GM19372 (cell line): ENCODE data around the gene ABI3BP.

Experiments
- ATAC-seq: cut with Tn5 transposase; IDR thresholded peaks from one replicate; pipeline ENCODE4 v1.9.1; 2021; ENCODE audit warnings: mild to moderate bottlenecking, low read depth, moderate library complexity; ENCODE audit not compliant: unreplicated experiment

Gene ABI3BP

DNA sequence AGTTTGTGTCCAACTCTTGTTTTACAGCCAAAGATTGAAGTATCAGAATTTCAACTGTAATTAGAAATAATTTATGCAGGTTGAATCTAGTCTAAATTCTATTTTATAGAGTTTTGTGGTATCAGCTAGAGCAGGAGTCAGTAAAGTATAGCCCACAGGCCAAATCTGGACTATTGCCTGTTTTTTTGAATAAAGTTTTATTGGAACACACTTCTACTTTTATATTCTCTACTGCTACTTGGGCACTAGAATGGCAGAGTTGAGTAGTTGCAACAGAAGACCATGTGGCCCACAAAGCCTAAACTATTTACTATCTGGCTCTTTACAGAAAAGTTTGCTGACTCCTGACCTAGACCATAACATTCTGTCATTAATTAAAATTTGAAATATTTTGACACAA is 247.6 kb downstream of the ABI3BP start:
- no peak for ATAC-seq

DNA sequence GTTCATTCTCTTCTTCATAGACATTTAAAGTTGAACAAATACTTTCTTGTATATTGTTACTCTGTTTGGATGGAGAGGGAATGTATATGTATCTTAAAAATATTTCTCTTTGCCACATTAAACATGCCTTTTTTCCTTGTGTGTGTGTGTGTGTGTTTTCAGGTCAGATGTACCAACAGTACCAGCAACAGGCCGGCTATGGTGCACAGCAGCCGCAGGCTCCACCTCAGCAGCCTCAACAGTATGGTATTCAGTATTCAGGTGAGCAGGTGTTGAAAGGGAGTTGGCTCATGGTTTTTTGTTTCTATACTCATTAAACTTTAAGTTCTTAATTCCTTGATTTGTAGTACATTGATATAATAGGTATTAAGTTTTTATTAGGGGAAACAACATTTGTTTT is 248.6 kb downstream of the ABI3BP start:
- ATAC-seq, result no peak

DNA sequence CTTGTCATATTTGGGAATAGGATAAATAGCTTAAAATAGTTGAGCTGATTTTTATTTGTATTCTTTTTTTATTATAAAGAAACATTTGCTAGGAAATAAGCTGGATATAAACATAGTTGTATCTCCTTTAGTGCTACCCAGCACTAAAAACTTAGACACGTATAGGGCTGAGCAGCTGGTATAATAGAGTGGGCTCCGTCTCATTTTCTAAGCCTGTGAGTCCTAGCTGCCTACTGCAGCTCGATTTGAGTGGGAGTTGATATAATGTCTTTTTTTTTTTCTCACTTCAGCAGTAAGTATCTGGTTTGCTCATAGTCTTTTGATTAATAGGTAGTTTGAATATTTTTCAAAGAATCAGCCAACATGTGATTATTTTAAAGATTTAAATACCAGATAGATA is 249.7 kb downstream of the ABI3BP start:
- no peak for ATAC-seq

DNA sequence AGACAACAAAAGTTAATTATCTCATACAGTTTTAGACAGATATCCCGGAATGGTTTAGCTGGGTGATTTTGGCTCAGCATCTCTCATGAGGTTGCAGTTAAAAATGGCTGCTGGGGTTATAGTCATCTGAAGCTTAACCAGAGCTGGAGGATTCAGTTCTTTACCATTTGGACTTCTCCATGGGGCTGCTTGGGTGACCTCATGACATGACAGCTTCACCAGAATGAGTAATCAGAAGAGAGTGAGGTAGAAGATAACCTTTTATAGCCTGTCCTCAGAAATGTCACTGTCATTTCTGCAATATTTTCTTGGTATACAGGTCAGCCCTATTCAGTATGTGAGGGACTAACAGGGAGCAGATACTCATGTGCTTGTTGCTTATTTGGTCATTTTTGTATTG is 253.0 kb downstream of the ABI3BP start:
- ATAC-seq, result no peak

GRCh38 chr3:100737334-100737733 is 255.9 kb downstream of the ABI3BP start:
- no peak for ATAC-seq

DNA sequence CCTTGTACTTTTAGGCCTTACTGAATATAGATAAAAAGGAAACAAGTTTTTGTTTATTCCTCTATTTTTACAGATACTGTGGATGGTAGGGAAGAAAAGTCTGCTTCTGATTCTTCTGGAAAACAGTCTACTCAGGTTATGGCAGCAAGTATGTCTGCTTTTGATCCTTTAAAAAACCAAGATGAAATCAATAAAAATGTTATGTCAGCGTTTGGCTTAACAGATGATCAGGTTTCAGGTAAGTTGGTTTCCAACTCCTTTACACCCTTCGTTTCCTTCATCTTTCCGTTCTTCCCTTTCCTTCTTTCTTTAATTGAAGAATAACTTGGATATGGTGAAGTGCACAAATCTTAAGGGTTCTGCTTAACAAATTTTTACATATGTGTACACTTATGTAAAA is 260.8 kb downstream of the ABI3BP start:
- ATAC-seq, result no peak

GRCh38 chr3:100730524-100730923 is 262.7 kb downstream of the ABI3BP start:
- ATAC-seq, result no peak

DNA sequence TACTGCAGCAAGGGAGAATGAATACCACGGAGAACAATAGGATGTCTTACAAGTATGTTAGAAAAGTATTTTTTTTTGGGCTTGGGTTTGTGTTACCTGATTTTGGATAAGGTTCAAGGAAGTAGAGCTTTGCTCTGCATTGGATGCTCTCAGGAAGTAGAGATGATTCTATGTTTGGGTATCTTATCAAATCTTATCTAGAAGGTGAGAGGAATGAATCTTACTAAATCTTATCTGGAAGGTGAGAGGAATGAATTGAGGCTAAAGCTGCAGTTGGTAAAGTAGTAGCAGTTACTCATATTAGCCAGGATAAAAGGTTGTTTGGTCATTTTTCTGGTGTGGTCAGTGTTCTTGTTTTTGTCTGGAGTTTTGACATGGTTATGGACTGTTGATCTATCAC is 266.5 kb downstream of the ABI3BP start:
- ATAC-seq, result no peak

- ATAC-seq, result no peak
Measured at GRCh38 chr3:100725935-100726513, 267.2 kb downstream of the ABI3BP start.

- ATAC-seq, result no peak
Measured at GRCh38 chr3:100720426-100720825, 272.8 kb downstream of the ABI3BP start.

GRCh38 chr3:100719136-100719535 is 274.1 kb downstream of the ABI3BP start:
- ATAC-seq, result no peak

GRCh38 chr3:100717637-100718487 is 275.4 kb downstream of the ABI3BP start:
- no peak for ATAC-seq

GRCh38 chr3:100717063-100717462 is 276.2 kb downstream of the ABI3BP start:
- no peak for ATAC-seq

- ATAC-seq, result no peak
Measured at GRCh38 chr3:100715176-100715575, 278.0 kb downstream of the ABI3BP start.

- ATAC-seq, result peak; percentile 24
Measured at GRCh38 chr3:100710261-100710968, 282.8 kb downstream of the ABI3BP start.

DNA sequence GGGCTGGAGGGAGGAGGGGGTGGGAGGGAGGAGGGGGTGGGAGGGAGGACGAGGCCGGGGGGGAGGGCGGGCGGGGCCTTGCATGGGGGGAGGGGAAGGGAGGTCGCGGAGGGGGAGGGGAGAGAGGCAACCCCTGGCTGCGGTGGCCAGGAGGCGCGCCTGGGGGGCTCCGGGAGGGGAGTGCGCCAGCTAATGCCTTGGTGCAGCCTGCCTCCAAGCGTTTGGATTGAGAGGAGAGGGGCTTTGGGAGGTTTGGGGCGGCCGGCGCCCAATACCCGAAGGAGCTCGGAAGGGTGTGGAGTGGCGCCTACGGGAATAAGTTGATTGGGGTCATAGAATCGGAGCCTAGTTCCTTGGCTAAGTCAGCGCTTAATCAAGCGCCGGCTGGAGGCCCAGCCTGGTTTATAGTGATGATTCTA is 283.4 kb downstream of the ABI3BP start:
- no peak for ATAC-seq

DNA sequence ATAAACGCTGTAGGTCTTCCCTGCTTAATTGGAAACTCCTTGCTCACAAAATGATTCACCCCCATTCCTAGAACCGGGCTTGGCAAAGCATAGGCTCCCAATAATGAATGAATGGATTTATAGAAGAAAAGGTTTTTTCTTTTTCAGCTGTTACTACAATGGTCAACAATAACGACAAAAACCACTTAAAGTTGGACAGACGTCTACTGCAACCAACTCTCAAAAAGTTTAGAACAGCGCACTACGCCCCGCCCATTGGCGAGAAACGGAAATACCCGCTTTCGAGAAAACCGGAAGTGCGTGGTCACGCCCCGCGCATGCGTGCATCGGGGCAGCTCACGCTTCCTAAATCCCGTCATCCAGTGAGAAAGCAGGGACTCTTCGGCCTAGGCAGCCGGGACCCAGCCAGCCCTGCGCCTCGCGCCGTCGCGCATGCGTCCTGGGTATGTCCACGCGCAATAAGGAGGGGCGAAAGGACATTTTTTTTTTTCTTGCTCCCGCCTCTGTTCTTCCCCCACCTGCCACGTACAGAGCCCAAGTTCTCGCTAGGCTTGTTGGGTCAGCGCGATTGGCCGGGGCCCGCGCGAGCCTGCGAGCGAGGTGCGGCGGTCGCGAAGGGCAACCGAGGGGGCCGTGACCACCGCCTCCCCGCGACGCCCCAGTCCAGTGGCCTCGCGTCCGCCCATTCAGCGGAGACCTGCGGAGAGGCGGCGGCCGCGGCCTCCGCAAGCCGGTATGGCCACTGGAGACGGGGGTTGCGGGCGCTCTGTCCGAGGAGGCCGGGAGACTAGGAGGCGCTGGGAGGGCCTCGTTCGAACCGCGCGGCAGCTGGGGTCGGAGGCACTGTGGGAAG is 284.0 kb downstream of the ABI3BP start, which contains the start of gene TFG:
TSS of gene TFG (plus strand) at position 506 of the 853 bp plus-strand sequence. CDS start 4,192 bp downstream, outside the sequence.
- ATAC-seq, result peak; percentile 90

DNA sequence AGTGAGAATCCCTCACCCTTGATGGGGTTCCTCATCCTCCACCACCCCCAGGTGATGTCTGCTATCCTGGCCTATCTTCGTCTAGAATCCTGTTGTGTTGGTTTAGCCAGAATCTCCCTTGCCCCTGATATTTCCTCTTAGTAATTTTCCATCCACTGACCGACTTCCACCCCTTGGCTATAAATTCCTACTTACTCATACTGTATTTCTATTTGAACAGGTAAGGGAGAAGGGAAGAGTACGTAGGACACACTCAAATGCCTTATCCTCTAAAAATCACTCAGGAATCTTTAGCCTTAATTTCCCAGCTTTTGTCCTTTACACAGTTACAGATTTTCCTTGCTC is 284.6 kb downstream of the ABI3BP start:
- ATAC-seq, result no peak

DNA sequence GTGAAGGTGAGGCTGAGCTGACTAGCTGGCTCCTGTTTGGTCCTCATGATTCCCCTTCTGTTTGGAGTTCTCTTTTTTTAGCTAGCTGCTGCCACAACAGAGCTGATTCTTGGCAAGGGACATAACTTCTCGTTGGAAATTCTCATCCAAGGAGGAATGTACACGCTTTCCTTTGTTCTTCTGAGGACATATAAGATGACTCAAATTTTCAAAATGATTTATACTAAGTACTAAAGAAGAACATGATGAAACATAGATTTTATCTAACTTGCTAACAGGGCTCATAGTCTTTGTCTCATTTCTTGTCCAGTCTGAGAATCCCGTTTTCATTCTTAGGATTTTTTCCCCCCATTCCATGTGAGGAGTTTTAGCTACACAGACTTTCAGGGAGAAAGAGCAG is 286.9 kb downstream of the ABI3BP start:
- no peak for ATAC-seq

DNA sequence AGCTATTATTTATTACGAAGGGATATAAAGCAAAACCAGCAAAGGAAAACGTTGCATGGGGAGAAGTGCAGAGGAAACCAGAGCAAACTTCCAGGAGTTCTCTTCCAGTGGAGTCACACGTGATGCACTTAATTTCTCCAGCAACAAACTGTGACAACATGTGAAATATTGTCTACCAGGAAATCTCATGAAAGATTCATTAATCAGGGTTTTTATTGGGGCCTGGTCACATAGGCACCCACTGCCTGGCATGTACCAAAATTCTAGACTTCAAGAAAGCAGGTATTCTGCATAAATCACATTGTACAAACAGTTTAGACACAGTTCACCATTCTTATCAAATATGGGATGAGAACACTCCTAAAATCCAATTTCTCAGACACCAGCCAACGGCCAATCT is 289.4 kb downstream of the ABI3BP start:
- ATAC-seq, result no peak

DNA sequence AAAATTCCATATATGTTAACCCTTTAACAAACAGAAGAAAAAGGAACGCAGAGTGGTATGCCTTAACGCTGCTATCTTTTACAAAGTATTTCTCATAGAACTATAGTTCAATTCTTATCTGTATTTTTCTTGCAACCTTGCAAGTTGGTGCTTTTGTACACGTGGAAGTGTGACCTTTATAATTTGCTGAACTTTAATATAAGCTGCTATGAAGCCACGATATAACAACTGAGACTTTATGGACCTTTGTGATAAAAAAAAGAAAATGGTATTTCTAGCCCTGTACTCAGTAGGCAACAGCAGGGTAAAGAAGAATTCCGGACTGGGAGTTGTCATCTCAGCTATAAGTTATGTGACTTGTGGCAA is 290.3 kb downstream of the ABI3BP start:
- no peak for ATAC-seq
